ENCODE measurements around the gene PRPF31.

GRCh38 chr19:54099190-54099902 lies 16.2 kb upstream of the PRPF31 start:
- TF ChIP-seq, protein P1, sequence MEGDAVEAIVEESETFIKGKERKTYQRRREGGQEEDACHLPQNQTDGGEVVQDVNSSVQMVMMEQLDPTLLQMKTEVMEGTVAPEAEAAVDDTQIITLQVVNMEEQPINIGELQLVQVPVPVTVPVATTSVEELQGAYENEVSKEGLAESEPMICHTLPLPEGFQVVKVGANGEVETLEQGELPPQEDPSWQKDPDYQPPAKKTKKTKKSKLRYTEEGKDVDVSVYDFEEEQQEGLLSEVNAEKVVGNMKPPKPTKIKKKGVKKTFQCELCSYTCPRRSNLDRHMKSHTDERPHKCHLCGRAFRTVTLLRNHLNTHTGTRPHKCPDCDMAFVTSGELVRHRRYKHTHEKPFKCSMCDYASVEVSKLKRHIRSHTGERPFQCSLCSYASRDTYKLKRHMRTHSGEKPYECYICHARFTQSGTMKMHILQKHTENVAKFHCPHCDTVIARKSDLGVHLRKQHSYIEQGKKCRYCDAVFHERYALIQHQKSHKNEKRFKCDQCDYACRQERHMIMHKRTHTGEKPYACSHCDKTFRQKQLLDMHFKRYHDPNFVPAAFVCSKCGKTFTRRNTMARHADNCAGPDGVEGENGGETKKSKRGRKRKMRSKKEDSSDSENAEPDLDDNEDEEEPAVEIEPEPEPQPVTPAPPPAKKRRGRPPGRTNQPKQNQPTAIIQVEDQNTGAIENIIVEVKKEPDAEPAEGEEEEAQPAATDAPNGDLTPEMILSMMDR (IDR thresholded peaks at IDR 0.05; ENCODE audit: borderline replicate concordance, extremely low read depth, low read length, poor library complexity, severe bottlenecking), result no peak
- no peak for TF ChIP-seq EZH2 (IDR thresholded peaks at IDR 0.05; ENCODE audit: borderline replicate concordance, low read depth, low read length, severe bottlenecking)
